Right atrium auricular region (tissue), 2 donors: ENCODE results near the gene PTPRA. TPM values are rescaled to one million over a fixed set of nuclear protein-coding genes. Genes with fewer than 3 reads are reported as not detected.
"Not testable (repeated sequence)": the region's sequence is repeated elsewhere in the genome, so short reads cannot be mapped to it uniquely, and the experiment has no call there.

Experiments used
- DNase-seq: peaks from one replicate; pipeline ENCODE4 v3.0.0-alpha.2; 2019; ENCODE audit warnings: low spot score
- H3K27ac ChIP-seq, 2 donors: fragments of 200-600 bp; sonication (generic); 1 replicate in 1 of 2; 2 replicates in 1 of 2; pipeline ENCODE4 v1.5.1; 2016 to 2019
- H3K27me3 ChIP-seq, 2 donors: fragments of 200-600 bp; sonication (generic); one replicate each; pipeline versions ENCODE4 v1.5.1 to v1.6.0; 2017 to 2019
- H3K36me3 ChIP-seq: fragments of 200-600 bp; sonication (generic); one replicate; pipeline ENCODE4 v1.5.1; 2016
- H3K4me1 ChIP-seq, 2 donors: fragments of 200-600 bp; sonication (generic); one replicate each; pipeline versions ENCODE4 v1.5.1 to v1.6.0; 2017 to 2019
- H3K4me3 ChIP-seq, 2 donors: fragments of 200-600 bp; sonication (generic); 1 replicate in 1 of 2; 2 replicates in 1 of 2; pipeline ENCODE4 v1.5.1; 2017 to 2019; ENCODE audit warnings: mild to moderate bottlenecking in 1 of 2, moderate library complexity in 1 of 2
- H3K9me3 ChIP-seq, 2 donors: fragments of 200-600 bp; sonication (generic); one replicate each; pipeline ENCODE4 v1.5.1; 2019
- total RNA-seq, 2 donors: library from RNA; depleted of rRNA; stranded (reverse); fragments of >200 nt; gene quantifications; one replicate each; pipeline ENCODE4 v1.1.0, GENCODE V29; 2016
- TF ChIP-seq, protein P1 (sequence below), 2 donors: fragments of 200-600 bp; sonication (generic); IDR thresholded peaks; one replicate each; pipeline ENCODE4 v1.5.1; 2019; ENCODE audit warnings: antibody characterized with exemption in 2 of 2

The PTPRA gene, protein sequence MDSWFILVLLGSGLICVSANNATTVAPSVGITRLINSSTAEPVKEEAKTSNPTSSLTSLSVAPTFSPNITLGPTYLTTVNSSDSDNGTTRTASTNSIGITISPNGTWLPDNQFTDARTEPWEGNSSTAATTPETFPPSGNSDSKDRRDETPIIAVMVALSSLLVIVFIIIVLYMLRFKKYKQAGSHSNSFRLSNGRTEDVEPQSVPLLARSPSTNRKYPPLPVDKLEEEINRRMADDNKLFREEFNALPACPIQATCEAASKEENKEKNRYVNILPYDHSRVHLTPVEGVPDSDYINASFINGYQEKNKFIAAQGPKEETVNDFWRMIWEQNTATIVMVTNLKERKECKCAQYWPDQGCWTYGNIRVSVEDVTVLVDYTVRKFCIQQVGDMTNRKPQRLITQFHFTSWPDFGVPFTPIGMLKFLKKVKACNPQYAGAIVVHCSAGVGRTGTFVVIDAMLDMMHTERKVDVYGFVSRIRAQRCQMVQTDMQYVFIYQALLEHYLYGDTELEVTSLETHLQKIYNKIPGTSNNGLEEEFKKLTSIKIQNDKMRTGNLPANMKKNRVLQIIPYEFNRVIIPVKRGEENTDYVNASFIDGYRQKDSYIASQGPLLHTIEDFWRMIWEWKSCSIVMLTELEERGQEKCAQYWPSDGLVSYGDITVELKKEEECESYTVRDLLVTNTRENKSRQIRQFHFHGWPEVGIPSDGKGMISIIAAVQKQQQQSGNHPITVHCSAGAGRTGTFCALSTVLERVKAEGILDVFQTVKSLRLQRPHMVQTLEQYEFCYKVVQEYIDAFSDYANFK
- total RNA-seq, result 10 to 100 TPM; 32.8 to 46.0 TPM

DNA sequence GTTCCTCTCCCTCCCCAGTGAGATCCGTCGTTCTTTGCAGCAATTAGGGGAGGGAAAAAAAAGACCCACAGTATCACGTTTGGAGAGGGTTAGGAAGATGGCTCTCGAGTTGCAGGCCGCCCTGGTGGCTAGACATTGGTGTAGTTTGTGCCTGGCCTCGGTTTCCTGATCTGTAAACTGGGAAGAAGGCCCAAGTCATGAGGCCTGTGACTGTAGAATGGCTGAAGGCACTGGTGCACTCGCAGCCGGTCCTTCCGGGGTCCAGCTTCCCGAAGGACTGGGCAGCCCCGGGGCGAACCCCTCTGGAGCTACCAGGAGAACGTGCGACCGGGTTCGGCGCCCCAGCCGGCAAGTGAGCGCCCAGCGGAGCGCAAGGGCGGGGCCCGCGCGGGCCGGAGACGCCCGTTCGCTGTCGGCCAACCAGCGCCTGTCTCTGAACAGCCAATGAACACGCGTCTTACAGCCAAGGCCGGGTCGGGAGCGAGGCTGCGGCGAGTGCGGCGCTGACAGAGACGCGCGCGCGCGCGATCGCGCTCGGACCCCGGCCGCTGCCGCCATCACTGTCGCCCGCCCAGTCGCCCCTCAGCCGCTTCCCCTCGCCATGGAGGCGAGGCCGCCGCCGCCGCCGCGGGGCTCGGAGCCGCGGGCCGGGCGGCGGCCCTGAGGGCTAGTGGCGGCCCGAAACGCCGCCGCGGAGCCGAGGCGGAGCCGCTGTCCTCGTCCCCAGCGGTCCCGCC, at the start of gene PTPRA:
PTPRA (plus strand) TSS at position 472 of the 737 bp plus-strand sequence. CDS start 90,797 bp downstream, outside the sequence.
- Histone ChIP-seq H3K9me3 (no peaks in the 10 kb centered on the region), H3K27ac (peak within 1 kb of the TSS; percentile 70 to 82), H3K27me3 (no peaks in the 10 kb centered on the region), H3K4me3 (peak within 1 kb of the TSS; percentile 92 to 98), H3K36me3 (no peaks in the 10 kb centered on the region), H3K4me1 (peaks cover 0 to 50% of the 10 kb centered on the region in 2 donors)
- TF ChIP-seq, protein P1, sequence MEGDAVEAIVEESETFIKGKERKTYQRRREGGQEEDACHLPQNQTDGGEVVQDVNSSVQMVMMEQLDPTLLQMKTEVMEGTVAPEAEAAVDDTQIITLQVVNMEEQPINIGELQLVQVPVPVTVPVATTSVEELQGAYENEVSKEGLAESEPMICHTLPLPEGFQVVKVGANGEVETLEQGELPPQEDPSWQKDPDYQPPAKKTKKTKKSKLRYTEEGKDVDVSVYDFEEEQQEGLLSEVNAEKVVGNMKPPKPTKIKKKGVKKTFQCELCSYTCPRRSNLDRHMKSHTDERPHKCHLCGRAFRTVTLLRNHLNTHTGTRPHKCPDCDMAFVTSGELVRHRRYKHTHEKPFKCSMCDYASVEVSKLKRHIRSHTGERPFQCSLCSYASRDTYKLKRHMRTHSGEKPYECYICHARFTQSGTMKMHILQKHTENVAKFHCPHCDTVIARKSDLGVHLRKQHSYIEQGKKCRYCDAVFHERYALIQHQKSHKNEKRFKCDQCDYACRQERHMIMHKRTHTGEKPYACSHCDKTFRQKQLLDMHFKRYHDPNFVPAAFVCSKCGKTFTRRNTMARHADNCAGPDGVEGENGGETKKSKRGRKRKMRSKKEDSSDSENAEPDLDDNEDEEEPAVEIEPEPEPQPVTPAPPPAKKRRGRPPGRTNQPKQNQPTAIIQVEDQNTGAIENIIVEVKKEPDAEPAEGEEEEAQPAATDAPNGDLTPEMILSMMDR (IDR thresholded peaks at IDR 0.05), result no peak
- DNase-seq, result peak; percentile 93

DNA sequence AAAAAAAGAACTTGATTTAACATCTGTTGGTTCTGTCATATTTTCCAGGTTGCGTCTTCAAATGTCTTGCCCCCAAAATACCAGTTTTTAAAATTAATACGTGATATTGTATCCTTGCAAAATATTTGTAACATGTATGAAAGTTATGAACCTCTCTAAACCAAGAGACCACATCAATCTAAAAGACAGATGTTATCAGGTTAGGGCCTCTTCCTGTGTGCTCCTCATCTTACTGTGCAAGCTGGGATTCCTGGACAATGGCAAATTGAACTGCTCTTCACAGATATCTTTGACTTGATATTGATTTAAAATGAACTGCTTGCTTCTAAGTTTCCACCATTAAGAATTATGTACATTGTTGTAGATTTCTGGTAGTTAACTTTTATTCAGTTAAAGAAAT, 47.5 kb upstream of the PTPRA start:
- Histone ChIP-seq H3K4me3 (no peak overlapping the region), H3K4me1 (peaks cover 0 to 8% of the 10 kb centered on the region in 2 donors), H3K27ac (no peak overlapping the region), H3K9me3 (no peaks in the 10 kb centered on the region), H3K36me3 (no peaks in the 10 kb centered on the region), H3K27me3 (peaks cover 3 to 6% of the 10 kb centered on the region in 2 donors)
- TF ChIP-seq, protein P1 (IDR thresholded peaks at IDR 0.05), result no peak
- DNase-seq, result no peak

DNA sequence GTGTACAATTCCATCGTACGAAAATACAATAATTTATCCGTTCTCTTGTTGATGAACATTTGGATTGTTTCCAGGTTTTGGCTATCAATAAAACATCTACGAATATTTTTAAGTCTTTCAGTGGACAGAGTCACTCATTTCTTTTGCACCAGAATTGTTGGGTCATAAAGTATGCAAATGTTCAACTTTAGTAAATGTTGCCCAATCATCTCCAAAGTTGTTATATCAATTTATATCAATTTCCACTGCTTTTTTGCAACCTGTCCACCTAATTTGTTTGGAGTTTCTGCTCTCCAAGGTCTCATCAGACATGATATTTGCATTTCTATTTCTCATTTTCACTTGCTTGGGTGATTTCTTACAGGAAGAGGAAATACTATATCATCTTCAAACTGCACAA, 46.6 kb upstream of the PTPRA start:
- H3K27ac ChIP-seq, result no peak overlapping the region
- DNase-seq, result no peak
- no peaks in the 10 kb centered on the region for H3K27me3 ChIP-seq
- TF ChIP-seq, protein P1 (IDR thresholded peaks at IDR 0.05), result no peak
- no peaks in the 10 kb centered on the region for H3K4me1 ChIP-seq
- no peaks in the 10 kb centered on the region for H3K36me3 ChIP-seq
- no peak overlapping the region for H3K4me3 ChIP-seq
- no peaks in the 10 kb centered on the region for H3K9me3 ChIP-seq

DNA sequence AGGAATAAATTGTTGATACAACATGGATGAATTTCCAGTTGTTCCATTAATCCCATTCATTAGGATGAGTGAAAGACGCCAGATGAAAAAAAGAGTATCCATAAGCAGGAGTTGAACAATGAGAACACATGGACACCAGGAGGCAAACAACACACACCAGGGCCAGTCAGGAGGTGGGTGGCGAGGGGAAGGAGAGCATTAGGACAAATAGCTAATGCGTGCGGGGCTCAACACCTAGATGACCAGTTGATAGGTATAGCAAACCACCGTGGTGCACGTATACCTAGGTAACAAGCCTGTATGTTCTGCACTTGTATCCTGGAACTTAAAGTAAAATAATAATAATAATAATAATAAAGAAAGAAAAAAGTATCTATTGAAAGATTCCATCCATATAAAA, 43.9 kb upstream of the PTPRA start:
- H3K27me3 ChIP-seq, result no peaks in the 10 kb centered on the region
- no peaks in the 10 kb centered on the region for H3K9me3 ChIP-seq
- H3K4me1 ChIP-seq, result no peaks in the 10 kb centered on the region
- no peak for DNase-seq
- no peak overlapping the region for H3K4me3 ChIP-seq
- H3K36me3 ChIP-seq, result no peaks in the 10 kb centered on the region
- TF ChIP-seq, protein P1 (IDR thresholded peaks at IDR 0.05), result no peak
- no peak overlapping the region for H3K27ac ChIP-seq

DNA sequence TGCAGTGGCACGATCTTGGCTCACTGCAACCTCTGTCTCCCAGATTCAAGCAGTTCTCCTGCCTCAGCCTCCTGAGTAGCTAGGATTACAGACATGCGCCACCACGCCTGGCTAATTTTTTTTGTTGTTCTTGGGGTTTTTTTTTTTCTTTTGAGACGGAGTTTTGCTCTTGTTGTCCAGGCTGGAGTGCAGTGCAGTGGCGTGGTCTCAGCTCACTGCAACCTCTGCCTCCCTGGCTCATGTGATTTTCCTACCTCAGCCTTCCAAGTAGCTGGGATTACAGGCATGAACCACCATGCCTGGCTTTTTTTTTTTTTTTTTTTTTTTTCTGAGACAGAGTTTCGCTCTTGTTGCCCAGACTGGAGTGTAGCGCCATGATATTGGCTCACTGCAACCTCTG, 42.1 kb upstream of the PTPRA start:
- not testable (repeated sequence) for H3K27ac ChIP-seq, DNase-seq, H3K27me3 ChIP-seq, H3K36me3 ChIP-seq, H3K4me1 ChIP-seq, H3K4me3 ChIP-seq, H3K9me3 ChIP-seq

DNA sequence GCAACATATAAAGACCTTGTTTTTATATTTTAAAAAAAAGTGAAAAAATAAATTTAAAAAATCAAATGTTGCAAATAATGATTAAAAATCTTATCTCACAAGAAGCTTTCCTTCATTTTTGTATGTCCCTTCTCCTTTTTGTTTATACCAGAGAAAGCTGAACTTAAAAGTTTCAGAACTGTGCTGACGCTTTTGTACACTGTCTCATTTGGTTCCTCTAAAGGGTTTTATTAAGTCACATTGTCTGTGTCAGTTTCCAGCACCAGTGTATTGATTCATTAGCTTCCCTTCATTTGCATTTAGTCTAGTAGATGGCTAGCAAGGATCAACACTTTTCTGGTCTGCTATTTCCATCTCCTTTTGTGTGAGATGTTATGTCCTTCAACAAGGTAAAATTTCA, 39.5 kb upstream of the PTPRA start:
- H3K4me1 ChIP-seq, result no peaks in the 10 kb centered on the region
- no peak overlapping the region for H3K27ac ChIP-seq
- no peak for DNase-seq
- no peaks in the 10 kb centered on the region for H3K36me3 ChIP-seq
- no peaks in the 10 kb centered on the region for H3K9me3 ChIP-seq
- TF ChIP-seq, protein P1 (IDR thresholded peaks at IDR 0.05), result no peak
- H3K4me3 ChIP-seq, result no peak overlapping the region
- H3K27me3 ChIP-seq, result no peaks in the 10 kb centered on the region
